ENCODE measurements around the gene IDUA. TPM values are rescaled to one million over a fixed set of nuclear protein-coding genes. Genes with fewer than 3 reads are reported as not detected.

Gene IDUA
- total RNA-seq, 4 donors from 2014 or later, result 15.5 to 32.2 (median 16.9) TPM

GRCh38 chr4:986428-986878 lies 391 bp upstream of the IDUA start:
- ATAC-seq (ENCODE audit: low FRiP score), result no peak
- no peak for DNase-seq (ENCODE audit: low spot score)
- TF ChIP-seq CTCF (IDR thresholded peaks at IDR 0.05), result no peak

GRCh38 chr4:987624-988513 lies 1.0 kb downstream of the IDUA start:
- no peak for DNase-seq (ENCODE audit: low spot score)
- peak; percentile 46 for ATAC-seq (ENCODE audit: low FRiP score)
- no peak for TF ChIP-seq CTCF (IDR thresholded peaks at IDR 0.05)

- no peak for TF ChIP-seq CTCF (IDR thresholded peaks at IDR 0.05)
- no peak for ATAC-seq (ENCODE audit: low FRiP score)
- no peak for DNase-seq (ENCODE audit: low spot score)
These were observed 2.2 kb downstream of the IDUA start for GRCh38 chr4:988726-989721.

GRCh38 chr4:989722-990471 lies 3.1 kb downstream of the IDUA start:
- no peak for ATAC-seq (ENCODE audit: low FRiP score)
- TF ChIP-seq CTCF (IDR thresholded peaks at IDR 0.05), result no peak
- no peak for DNase-seq (ENCODE audit: low spot score)

- ATAC-seq (ENCODE audit: low FRiP score), result no peak
- TF ChIP-seq CTCF (IDR thresholded peaks at IDR 0.05), result no peak
These were observed 4.0 kb downstream of the IDUA start for GRCh38 chr4:990746-991367.

More at GRCh38 chr4:990746-991367, 4.0 kb downstream of the IDUA start:
- no peak for DNase-seq (ENCODE audit: low spot score)
